GM12864 (cell line): ENCODE measurements around the gene SAT2.
A peak's percentile ranks its signal among the peaks of the same experiment; 100 is the strongest.

Experiments used
- DNase-seq: peaks from one replicate; pipeline ENCODE4 v3.0.0-alpha.2; 2011; ENCODE audit warnings: low read depth
- H3K4me3 ChIP-seq: 2 replicates; pipeline ENCODE4 v1.5.1; 2011; ENCODE audit warnings: mild to moderate bottlenecking, low read depth, low read length, control low read depth
- TF ChIP-seq, protein P1 (sequence below): IDR thresholded peaks from 2 replicates; pipeline ENCODE4 v1.5.1; 2011; ENCODE audit warnings: low read depth, mild to moderate bottlenecking, moderate library complexity, low read length, control low read depth, inconsistent platforms; ENCODE audit errors: missing control alignments

The SAT2 gene

GRCh38 chr17:7656958-7657609, 29.5 kb upstream of the SAT2 start:
- no peak overlapping the region for H3K4me3 ChIP-seq
- DNase-seq = no peak
- TF ChIP-seq, protein P1, sequence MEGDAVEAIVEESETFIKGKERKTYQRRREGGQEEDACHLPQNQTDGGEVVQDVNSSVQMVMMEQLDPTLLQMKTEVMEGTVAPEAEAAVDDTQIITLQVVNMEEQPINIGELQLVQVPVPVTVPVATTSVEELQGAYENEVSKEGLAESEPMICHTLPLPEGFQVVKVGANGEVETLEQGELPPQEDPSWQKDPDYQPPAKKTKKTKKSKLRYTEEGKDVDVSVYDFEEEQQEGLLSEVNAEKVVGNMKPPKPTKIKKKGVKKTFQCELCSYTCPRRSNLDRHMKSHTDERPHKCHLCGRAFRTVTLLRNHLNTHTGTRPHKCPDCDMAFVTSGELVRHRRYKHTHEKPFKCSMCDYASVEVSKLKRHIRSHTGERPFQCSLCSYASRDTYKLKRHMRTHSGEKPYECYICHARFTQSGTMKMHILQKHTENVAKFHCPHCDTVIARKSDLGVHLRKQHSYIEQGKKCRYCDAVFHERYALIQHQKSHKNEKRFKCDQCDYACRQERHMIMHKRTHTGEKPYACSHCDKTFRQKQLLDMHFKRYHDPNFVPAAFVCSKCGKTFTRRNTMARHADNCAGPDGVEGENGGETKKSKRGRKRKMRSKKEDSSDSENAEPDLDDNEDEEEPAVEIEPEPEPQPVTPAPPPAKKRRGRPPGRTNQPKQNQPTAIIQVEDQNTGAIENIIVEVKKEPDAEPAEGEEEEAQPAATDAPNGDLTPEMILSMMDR = no peak

GRCh38 chr17:7655541-7655840, 27.9 kb upstream of the SAT2 start:
- TF ChIP-seq, protein P1 = no peak
- DNase-seq = no peak
- H3K4me3 ChIP-seq = no peak overlapping the region

DNA sequence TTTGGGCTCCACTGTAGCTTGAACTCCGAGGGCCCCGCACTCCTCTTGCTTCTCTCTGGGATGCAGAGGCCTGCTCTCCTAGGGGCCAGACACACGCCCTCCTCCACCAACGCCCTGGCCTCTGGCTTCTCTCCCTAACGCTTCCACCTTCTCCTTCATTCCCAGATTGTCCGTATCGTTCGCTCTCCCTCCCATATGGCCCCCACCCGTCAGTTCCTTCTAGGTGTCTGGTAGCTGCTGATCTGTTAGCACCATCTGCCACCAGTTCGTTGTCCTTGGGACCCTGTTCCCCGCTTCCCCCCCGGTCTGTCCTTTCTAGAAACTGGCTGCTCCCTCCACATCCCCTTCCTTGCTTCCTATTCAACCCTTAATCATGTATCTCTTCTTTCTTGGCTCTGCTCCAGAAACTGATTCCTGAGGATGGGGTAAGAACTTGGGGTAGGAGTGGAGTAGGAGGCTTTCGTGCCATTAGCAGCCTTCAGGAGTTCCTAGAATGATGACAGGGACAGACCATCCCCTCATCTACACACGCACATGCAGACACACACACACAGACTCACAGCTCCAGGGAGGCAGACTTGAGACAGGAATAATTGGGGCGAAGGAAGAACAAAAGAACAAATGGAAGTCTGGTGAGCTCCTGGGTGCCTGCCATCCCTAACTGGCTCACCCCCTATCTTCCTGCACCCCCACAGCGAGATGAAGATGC, 27.4 kb upstream of the SAT2 start:
- H3K4me3 ChIP-seq = no peak overlapping the region
- DNase-seq = no peak
- TF ChIP-seq, protein P1 = no peak

DNA sequence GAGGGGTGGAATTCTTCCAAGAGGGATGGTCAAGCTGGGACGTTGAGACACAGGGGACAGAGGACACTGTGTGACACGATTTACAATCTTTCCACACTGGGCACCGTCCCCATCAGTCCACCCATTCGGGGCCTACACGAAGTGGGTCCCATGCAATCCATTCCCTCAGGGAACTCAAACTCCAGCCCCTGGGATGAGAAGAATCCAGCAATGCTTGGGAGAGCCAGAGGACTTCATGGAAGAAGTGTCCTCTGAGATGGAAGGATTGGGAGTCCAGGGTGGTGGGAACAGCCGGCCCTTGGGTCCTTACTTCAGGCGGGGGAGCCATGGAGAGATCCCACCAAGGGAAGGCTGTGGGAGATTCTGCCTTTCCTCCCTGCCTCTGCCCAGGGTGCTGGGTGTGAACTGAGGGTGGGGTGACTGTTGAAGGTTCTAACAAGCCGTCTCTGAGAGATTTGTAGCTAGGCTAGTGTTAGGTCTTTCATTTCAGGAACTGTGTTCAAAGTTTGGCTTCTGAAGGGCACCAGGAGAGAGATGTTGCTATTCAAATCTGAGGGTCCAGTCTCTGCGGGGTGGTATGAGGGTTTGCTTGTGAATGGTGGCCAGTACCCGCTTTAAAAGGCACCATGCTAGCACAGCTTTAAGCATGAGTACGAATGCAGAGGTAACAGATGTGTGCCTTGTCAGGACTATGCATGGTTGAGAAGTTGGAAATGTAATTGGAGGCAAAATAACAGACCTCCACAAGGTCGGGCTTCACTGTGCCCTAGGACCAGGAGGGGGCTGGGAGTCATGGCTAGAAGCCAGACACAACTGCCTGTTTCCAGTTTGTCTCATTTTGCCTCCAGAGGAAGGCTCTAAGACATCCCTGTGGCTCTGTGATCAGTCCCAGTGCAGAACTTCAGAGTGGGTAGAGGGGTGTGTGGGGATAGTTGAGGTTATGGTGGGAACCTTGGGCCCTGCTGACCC, 25.1 kb upstream of the SAT2 start:
- H3K4me3 ChIP-seq = no peak overlapping the region
- DNase-seq = no peak
- TF ChIP-seq, protein P1 = no peak

DNA sequence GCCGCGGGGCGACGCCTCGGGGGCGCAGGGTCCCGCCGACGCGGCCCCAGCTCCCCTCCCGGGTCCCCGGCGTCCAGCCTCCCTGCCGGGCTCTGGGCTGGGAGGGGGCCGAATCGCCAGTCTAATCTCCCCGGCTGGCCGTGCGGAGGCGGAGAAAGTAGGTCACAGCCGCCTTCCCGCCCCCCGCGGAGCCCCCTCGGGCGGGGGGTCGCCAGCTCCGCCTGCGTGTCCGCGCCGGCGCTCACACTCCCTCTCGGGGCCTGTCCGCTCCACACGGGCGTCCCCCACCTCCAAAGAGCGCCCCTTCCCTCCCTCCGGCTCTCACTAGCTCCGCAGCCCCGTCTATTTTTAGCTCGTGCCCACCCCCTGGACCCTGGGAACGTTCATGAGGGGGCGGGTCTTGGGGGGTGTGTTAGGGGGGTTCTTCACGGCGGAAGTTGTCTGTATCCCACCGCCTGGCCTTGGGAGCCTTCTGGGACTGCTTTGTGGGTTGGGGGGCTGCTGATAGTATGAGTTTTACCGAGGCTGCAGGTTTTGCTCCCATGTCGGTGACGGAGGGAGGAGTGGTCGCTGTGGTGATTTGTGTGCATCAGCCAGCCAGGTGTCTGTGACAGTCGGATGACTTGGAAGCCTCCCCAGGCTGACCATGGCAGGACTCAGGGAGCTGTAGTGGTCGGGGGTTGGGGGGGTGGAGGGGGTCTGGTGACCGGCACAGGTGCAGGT, 24.2 kb upstream of the SAT2 start:
- H3K4me3 ChIP-seq = no peak overlapping the region
- TF ChIP-seq, protein P1 = no peak
- DNase-seq = no peak

DNA sequence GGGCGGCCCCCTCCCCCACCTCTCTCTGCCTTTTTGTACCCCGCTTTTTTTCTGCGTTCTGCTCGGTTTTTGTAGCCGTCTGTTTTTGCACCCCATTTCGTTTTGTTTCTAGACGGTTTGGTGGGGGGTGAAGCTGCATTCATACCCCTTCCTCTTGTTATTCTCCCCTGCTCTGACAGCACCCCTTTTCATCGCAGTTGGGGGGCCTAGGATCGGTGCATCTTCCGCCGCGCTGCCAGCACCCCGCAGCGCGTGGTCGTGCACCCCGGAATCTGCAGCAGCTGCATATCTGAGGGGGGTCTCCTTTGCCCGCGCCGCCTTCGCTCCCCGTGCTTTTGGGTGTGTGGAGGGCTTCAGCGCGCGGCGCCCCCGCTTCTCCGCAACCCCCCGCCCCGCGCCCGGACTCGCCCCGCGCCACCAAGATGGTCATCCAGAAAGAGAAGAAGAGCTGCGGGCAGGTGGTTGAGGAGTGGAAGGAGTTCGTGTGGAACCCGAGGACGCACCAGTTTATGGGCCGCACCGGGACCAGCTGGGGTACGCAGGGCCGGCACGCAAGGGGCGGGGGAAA, 23.6 kb upstream of the SAT2 start:
- peak overlapping the region; percentile 29; the same call in 1 of the 2 replicates for H3K4me3 ChIP-seq
- no peak for DNase-seq
- TF ChIP-seq, protein P1 = no peak
